CD4-positive, alpha-beta T cell (primary cell): ENCODE data around the gene PPP4R4. TPM values are rescaled to one million over a fixed set of nuclear protein-coding genes. Genes with fewer than 3 reads are reported as not detected.

ENCODE experiments used
- ATAC-seq: fragments of 200-7000 bp; cut with Tn5 transposase; one replicate; pipeline ENCODE4 v1.10.0; 2022; ENCODE audit warnings: mild to moderate bottlenecking; ENCODE audit not compliant: poor library complexity
- CTCF ChIA-PET: fragments of 350-600 bp; sonication (Branson Sonifier 250); formaldehyde crosslinking; loops from one replicate; lab custom pipeline; 2021; ENCODE audit warnings: antibody characterized with exemption, inconsistent platforms; lab: Charles Lee
- POLR2A ChIA-PET: fragments of 350-600 bp; sonication (Branson Sonifier 250); formaldehyde crosslinking; loops from one replicate; lab custom pipeline; 2021; ENCODE audit warnings: antibody characterized with exemption, inconsistent platforms; lab: Charles Lee
- DNase-seq, 14 experiments: peaks; one replicate each; pipeline ENCODE4 v3.0.0-alpha.2; 2013 to 2020; ENCODE audit warnings: mixed read lengths in 2 of 14
- H3K27ac ChIP-seq, 2 donors: one replicate each; pipeline versions ENCODE4 v1.5.1 to v1.7.0; 2013; ENCODE audit warnings: low read length in 2 of 2, low read depth in 1 of 2, mild to moderate bottlenecking in 1 of 2
- H3K27me3 ChIP-seq, 2 experiments: 1 replicate in 1 of 2; 2 replicates in 1 of 2; pipeline versions ENCODE4 v1.6.1 to v1.7.0; 2013; ENCODE audit warnings: low read length in 2 of 2, control low read depth in 1 of 2, mild to moderate bottlenecking in 1 of 2, moderate library complexity in 1 of 2; ENCODE audit not compliant: insufficient read depth in 2 of 2, control insufficient read depth in 1 of 2
- H3K36me3 ChIP-seq: one replicate; pipeline ENCODE4 v1.6.1; 2013; ENCODE audit warnings: low read length, control low read depth; ENCODE audit not compliant: insufficient read depth
- H3K4me1 ChIP-seq: one replicate; pipeline ENCODE4 v1.6.1; 2013; ENCODE audit warnings: low read length, control low read depth; ENCODE audit not compliant: insufficient read depth
- H3K4me3 ChIP-seq: one replicate; pipeline ENCODE4 v1.5.1; 2013; ENCODE audit warnings: mild to moderate bottlenecking, low read length, moderate library complexity
- H3K9me3 ChIP-seq, 2 experiments: 1 replicate in 1 of 2; 2 replicates in 1 of 2; pipeline versions ENCODE4 v1.6.1 to v1.7.0; 2013; ENCODE audit warnings: low read length in 2 of 2, mild to moderate bottlenecking in 2 of 2, control low read depth in 1 of 2, moderate library complexity in 1 of 2; ENCODE audit not compliant: control insufficient read depth in 1 of 2, insufficient read depth in 1 of 2
- H3K27ac Mint-ChIP-seq: one replicate; pipeline ENCODE4 v1.8.0; 2020; ENCODE audit warnings: mixed read lengths
- H3K27me3 Mint-ChIP-seq: one replicate; pipeline ENCODE4 v1.8.0; 2021; ENCODE audit warnings: mixed read lengths
- H3K36me3 Mint-ChIP-seq: one replicate; pipeline ENCODE4 v1.8.0; 2021; ENCODE audit warnings: low read depth, mixed read lengths
- H3K4me1 Mint-ChIP-seq: one replicate; pipeline ENCODE4 v1.8.0; 2021; ENCODE audit warnings: low read depth, mixed read lengths
- H3K4me3 Mint-ChIP-seq: one replicate; pipeline ENCODE4 v1.8.0; 2020; ENCODE audit warnings: mild to moderate bottlenecking, mixed read lengths
- H3K9me3 Mint-ChIP-seq: one replicate; pipeline ENCODE4 v1.8.0; 2020; ENCODE audit warnings: mixed read lengths
- intact Hi-C, 2 experiments: fragments of 100-400 bp; cut with DNase I in 1 of 2; cut with micrococcal nuclease in 1 of 2; formaldehyde crosslinking; loops; one replicate each; pipeline versions ENCODE4 v1.15.1 to v1.9.0; 2023 to 2025; cut with DNase I, micrococcal nuclease
- total RNA-seq, 174 experiments: library from RNA in 2 of 174; stranded (reverse) in 2 of 174; gene quantifications; one replicate each; pipeline ENCODE4 v1.2.3 and lab custom pipeline; 2021 to 2026
- TF ChIP-seq, protein P1 (sequence below): fragments of 200-600 bp; IDR thresholded peaks from one replicate; pipeline ENCODE4 v1.8.0; 2022; ENCODE audit warnings: antibody characterized with exemption, mild to moderate bottlenecking

The PPP4R4 gene
- total RNA-seq, 2 experiments from 2014 or later = 3.5 to 4.3 TPM

- H3K27me3 Mint-ChIP-seq = peaks cover 10% of the 10 kb centered on the region
- Histone ChIP-seq H3K27me3 (peaks cover 2 to 3% of the 10 kb centered on the region in 2 experiments), H3K9me3 (no peaks in the 10 kb centered on the region), H3K27ac (no peak overlapping the region), H3K4me3 (no peak overlapping the region), H3K36me3 (no peaks in the 10 kb centered on the region), H3K4me1 (peaks cover 40% of the 10 kb centered on the region)
- no peak overlapping the region for H3K27ac Mint-ChIP-seq
- DNase-seq (no peak), ATAC-seq (no peak)
- POLR2A ChIA-PET = interaction anchor here (2.0 to 3.0 kb wide), 2 partner anchors 18 to 20 kb away, joined by 13 to 24 read pairs; partner anchors contain the start of gene PPP4R4
- H3K36me3 Mint-ChIP-seq = no peaks in the 10 kb centered on the region
- H3K9me3 Mint-ChIP-seq = no peaks in the 10 kb centered on the region
- peaks cover 49% of the 10 kb centered on the region for H3K4me1 Mint-ChIP-seq
- CTCF ChIA-PET = interaction anchor here (0.7 to 2.0 kb wide), 2 partner anchors 20 to 25 kb away, joined by 3 to 9 read pairs; no protein-coding TSS in a partner anchor
- intact Hi-C loops = no loop called here
- TF ChIP-seq, protein P1, sequence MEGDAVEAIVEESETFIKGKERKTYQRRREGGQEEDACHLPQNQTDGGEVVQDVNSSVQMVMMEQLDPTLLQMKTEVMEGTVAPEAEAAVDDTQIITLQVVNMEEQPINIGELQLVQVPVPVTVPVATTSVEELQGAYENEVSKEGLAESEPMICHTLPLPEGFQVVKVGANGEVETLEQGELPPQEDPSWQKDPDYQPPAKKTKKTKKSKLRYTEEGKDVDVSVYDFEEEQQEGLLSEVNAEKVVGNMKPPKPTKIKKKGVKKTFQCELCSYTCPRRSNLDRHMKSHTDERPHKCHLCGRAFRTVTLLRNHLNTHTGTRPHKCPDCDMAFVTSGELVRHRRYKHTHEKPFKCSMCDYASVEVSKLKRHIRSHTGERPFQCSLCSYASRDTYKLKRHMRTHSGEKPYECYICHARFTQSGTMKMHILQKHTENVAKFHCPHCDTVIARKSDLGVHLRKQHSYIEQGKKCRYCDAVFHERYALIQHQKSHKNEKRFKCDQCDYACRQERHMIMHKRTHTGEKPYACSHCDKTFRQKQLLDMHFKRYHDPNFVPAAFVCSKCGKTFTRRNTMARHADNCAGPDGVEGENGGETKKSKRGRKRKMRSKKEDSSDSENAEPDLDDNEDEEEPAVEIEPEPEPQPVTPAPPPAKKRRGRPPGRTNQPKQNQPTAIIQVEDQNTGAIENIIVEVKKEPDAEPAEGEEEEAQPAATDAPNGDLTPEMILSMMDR = no peak
- H3K4me3 Mint-ChIP-seq = no peak overlapping the region
These were observed 16.9 kb upstream of the PPP4R4 start for GRCh38 chr14:94157197-94157596.

- ATAC-seq = peak; percentile 81
- DNase-seq = peak in 10 of 14 experiments; percentile 8 to 82 (median 28)
- intact Hi-C loops = loop anchor here in 1 of 2 experiments (2.0 kb wide), 1 partner anchor 22 kb away; no protein-coding TSS in a partner anchor
- peak overlapping the region; percentile 67 for H3K27ac Mint-ChIP-seq
- TF ChIP-seq, protein P1 = no peak
- no peak overlapping the region for H3K4me3 ChIP-seq
- ChIA-PET POLR2A (interaction anchor here (0.6 to 3.0 kb wide), 7 partner anchors 16 to 133 kb away, joined by 3 to 24 read pairs (median 3); partner anchors contain the start of genes DDX24, IFI27L1 and PPP4R4), CTCF (interaction anchor here (0.6 to 2.0 kb wide), 2 partner anchors 21 to 906 kb away, joined by 3 to 9 read pairs; no protein-coding TSS in a partner anchor)
- peaks cover 56% of the 10 kb centered on the region for H3K4me1 Mint-ChIP-seq
- no peaks in the 10 kb centered on the region for H3K36me3 Mint-ChIP-seq
- H3K27ac ChIP-seq = no peak overlapping the region
- no peaks in the 10 kb centered on the region for H3K27me3 Mint-ChIP-seq
- no peaks in the 10 kb centered on the region for H3K36me3 ChIP-seq
- H3K4me1 ChIP-seq = peaks cover 47% of the 10 kb centered on the region
- peak overlapping the region; percentile 21 for H3K4me3 Mint-ChIP-seq
- no peaks in the 10 kb centered on the region for H3K9me3 ChIP-seq
- H3K27me3 ChIP-seq = peaks cover 0 to 3% of the 10 kb centered on the region in 2 experiments
- H3K9me3 Mint-ChIP-seq = no peaks in the 10 kb centered on the region
These were observed 15.8 kb upstream of the PPP4R4 start for GRCh38 chr14:94158239-94158883.

DNA sequence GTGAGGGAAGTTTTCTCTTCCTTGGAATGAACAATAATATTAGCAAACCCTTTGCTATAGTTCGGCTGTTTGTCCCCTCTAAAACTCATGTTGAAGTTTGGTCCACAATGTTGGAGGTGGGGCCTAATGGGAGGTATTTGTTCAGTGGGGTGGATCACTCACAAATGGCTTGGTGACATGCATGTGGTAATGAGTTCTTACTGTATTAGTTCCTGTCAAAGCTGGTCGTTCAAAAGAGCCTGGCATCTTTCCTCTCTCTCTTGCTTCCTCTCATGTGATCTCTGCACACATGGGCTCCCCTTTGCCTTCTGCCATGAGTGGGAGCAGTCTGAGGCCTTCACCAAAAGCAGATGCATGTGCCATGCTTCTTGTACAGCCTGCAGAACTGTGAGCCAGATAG is 13.1 kb upstream of the PPP4R4 start:
- no peaks in the 10 kb centered on the region for H3K9me3 ChIP-seq
- Mint-ChIP-seq H3K4me1 (peaks cover 71% of the 10 kb centered on the region), H3K27ac (peak overlapping the region; percentile 28), H3K4me3 (peak overlapping the region; percentile 8), H3K27me3 (no peaks in the 10 kb centered on the region), H3K36me3 (no peaks in the 10 kb centered on the region), H3K9me3 (no peaks in the 10 kb centered on the region)
- H3K36me3 ChIP-seq = no peaks in the 10 kb centered on the region
- H3K27me3 ChIP-seq = no peaks in the 10 kb centered on the region
- H3K27ac ChIP-seq = no peak overlapping the region
- CTCF ChIA-PET = interaction anchor here (0.9 kb wide), 1 partner anchor 24 kb away, joined by 5 read pairs; no protein-coding TSS in a partner anchor
- ATAC-seq = peak; percentile 54
- peak in 2 of 14 experiments; percentile 20 to 54 for DNase-seq
- TF ChIP-seq, protein P1 = no peak
- peaks cover 64% of the 10 kb centered on the region for H3K4me1 ChIP-seq
- H3K4me3 ChIP-seq = no peak overlapping the region
- POLR2A ChIA-PET = interaction anchor here (0.8 to 4.4 kb wide), 4 partner anchors 14 to 80 kb away, joined by 3 to 27 read pairs (median 10); partner anchors contain the start of genes DDX24, IFI27L1 and PPP4R4
- intact Hi-C loops = no loop called here
